ENCODE results near the gene DEDD.

The DEDD gene

GRCh38 chr1:161073474-161074121, 58.9 kb downstream of the DEDD start:
- Mint-ChIP-seq H3K9me3 (no peaks in the 10 kb centered on the region), H3K27ac (no peak overlapping the region), H3K27me3 (ENCODE audit: low read depth) (peaks cover 7% of the 10 kb centered on the region), H3K4me1 (no peaks in the 10 kb centered on the region), H3K4me3 (no peak overlapping the region), H3K36me3 (ENCODE audit: low read depth) (no peaks in the 10 kb centered on the region)
- TF ChIP-seq CTCF (IDR thresholded peaks at IDR 0.05; ENCODE audit: unreplicated experiment in 3 of 3) = no peak

GRCh38 chr1:161072751-161073449, 59.6 kb downstream of the DEDD start:
- no peaks in the 10 kb centered on the region for H3K4me1 Mint-ChIP-seq
- H3K4me3 Mint-ChIP-seq = no peak overlapping the region
- H3K27ac Mint-ChIP-seq = no peak overlapping the region
- H3K36me3 Mint-ChIP-seq (ENCODE audit: low read depth) = no peaks in the 10 kb centered on the region
- peaks cover 11% of the 10 kb centered on the region for H3K27me3 Mint-ChIP-seq (ENCODE audit: low read depth)
- TF ChIP-seq CTCF (IDR thresholded peaks at IDR 0.05; ENCODE audit: unreplicated experiment in 3 of 3) = no peak
- H3K9me3 Mint-ChIP-seq = no peaks in the 10 kb centered on the region

DNA sequence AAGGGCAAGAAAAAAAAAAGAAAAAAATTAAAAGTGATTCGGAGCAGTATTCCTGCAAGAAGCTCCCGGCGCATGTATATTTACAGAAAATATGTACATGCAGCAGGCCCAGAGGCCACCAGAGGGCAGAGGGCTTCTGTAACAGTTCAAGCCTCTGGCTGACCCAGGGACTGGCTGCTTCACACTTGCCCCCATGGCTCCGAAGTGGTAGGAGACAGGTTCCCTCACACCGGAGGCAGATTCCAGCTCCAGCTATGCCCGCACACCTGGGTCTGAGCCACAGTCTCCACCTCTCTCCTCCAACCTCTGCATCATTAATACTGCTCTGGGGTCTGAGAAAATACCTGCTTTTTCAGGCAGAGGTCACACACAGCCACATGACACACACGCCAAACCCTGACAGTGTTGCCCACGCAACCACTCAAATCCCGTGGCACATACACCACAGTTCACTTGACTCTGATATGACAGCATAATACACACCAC, 60.5 kb downstream of the DEDD start:
- H3K27ac Mint-ChIP-seq = no peak overlapping the region
- H3K27me3 Mint-ChIP-seq (ENCODE audit: low read depth) = peaks cover 14% of the 10 kb centered on the region

More for the DNA sequence above, 60.5 kb downstream of the DEDD start:
- Mint-ChIP-seq H3K4me1 (no peaks in the 10 kb centered on the region), H3K36me3 (ENCODE audit: low read depth) (no peaks in the 10 kb centered on the region), H3K9me3 (no peaks in the 10 kb centered on the region), H3K4me3 (no peak overlapping the region)
- peak; percentile 21 to 42 (median 25) for TF ChIP-seq CTCF (IDR thresholded peaks at IDR 0.05; ENCODE audit: unreplicated experiment in 3 of 3)

All from nephron (organoid).